Keratinocyte (primary cell): Measurements from ENCODE around the gene CASQ1.

Experiments
- EZH2 ChIP-seq: IDR thresholded peaks from one replicate; pipeline ENCODE4 v1.6.1; 2012; ENCODE audit warnings: inconsistent platforms, mild to moderate bottlenecking, low read length, moderate library complexity
- TF ChIP-seq, protein P1 (sequence below), 3 experiments: IDR thresholded peaks in 1 of 3; conservative IDR thresholded peaks in 1 of 3; optimal IDR thresholded peaks in 1 of 3; 2 replicates in 2 of 3; 3 replicates in 1 of 3; pipeline versions ENCODE3 to v1.5.1; 2011; ENCODE audit warnings: low read length in 3 of 3, mild to moderate bottlenecking in 3 of 3, moderate library complexity in 2 of 3, control low read depth in 1 of 3, inconsistent platforms in 1 of 3; ENCODE audit not compliant: insufficient read depth in 2 of 3; ENCODE audit errors: extremely low read depth in 1 of 3

GRCh38 chr1:160194737-160195059 is 4.3 kb downstream of the CASQ1 start:
- TF ChIP-seq, protein P1, sequence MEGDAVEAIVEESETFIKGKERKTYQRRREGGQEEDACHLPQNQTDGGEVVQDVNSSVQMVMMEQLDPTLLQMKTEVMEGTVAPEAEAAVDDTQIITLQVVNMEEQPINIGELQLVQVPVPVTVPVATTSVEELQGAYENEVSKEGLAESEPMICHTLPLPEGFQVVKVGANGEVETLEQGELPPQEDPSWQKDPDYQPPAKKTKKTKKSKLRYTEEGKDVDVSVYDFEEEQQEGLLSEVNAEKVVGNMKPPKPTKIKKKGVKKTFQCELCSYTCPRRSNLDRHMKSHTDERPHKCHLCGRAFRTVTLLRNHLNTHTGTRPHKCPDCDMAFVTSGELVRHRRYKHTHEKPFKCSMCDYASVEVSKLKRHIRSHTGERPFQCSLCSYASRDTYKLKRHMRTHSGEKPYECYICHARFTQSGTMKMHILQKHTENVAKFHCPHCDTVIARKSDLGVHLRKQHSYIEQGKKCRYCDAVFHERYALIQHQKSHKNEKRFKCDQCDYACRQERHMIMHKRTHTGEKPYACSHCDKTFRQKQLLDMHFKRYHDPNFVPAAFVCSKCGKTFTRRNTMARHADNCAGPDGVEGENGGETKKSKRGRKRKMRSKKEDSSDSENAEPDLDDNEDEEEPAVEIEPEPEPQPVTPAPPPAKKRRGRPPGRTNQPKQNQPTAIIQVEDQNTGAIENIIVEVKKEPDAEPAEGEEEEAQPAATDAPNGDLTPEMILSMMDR (optimal IDR thresholded peaks at IDR 0.05 in 1 of 3, IDR thresholded peaks at IDR 0.05 in 1 of 3, conservative IDR thresholded peaks at IDR 0.05 in 1 of 3; ENCODE audit: extremely low read depth in 1 of 3, insufficient read depth in 2 of 3, low read length in 3 of 3): no peak
- no peak for TF ChIP-seq EZH2
